H54 (cell line): ENCODE data around the gene RPS6KA5.
"Not testable (repeated sequence)": the region's sequence is repeated elsewhere in the genome, so short reads cannot be mapped to it uniquely, and the experiment has no call there.

Experiments used
- DNase-seq: peaks from one replicate; pipeline ENCODE4 v3.0.0; 2011; ENCODE audit warnings: low spot score, mixed read lengths; ENCODE audit not compliant: insufficient read length
- FAIRE-seq: peaks from 3 replicates; lab custom pipeline; 2011; peaks lifted over from hg19 to GRCh38; lab: Jason Lieb, UNC
- POLR2A ChIP-seq: IDR thresholded peaks from 2 replicates; pipeline ENCODE4 v1.6.1; 2011; ENCODE audit warnings: low read depth, mild to moderate bottlenecking, low read length

Gene RPS6KA5

DNA sequence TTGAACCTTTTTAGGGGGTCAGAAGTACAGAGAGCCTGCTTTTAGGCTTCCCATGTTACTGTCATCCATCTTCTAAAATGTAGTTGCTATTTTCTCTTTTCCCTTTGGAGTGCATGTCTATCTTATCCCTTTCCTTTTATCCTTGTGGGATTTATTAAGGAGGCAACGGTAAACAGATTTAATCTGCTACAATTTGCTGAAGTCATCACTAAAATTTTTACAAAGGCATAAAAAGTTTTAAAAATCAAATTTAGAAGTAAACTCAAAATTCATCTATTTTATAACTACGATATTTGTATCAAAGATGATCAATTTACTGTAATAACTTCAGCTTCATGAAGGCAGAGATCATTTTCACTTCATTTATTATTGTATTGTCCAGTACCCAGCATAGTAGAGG is 118.7 kb downstream of the RPS6KA5 start:
- DNase-seq (no peak), FAIRE-seq (no peak)
- no peak for TF ChIP-seq POLR2A

GRCh38 chr14:90940318-90940962 is 120.0 kb downstream of the RPS6KA5 start:
- no peak for FAIRE-seq
- no peak for TF ChIP-seq POLR2A
- DNase-seq, result no peak

- not testable (repeated sequence) for DNase-seq, FAIRE-seq
Measured at GRCh38 chr14:90939252-90939795, 121.1 kb downstream of the RPS6KA5 start.

DNA sequence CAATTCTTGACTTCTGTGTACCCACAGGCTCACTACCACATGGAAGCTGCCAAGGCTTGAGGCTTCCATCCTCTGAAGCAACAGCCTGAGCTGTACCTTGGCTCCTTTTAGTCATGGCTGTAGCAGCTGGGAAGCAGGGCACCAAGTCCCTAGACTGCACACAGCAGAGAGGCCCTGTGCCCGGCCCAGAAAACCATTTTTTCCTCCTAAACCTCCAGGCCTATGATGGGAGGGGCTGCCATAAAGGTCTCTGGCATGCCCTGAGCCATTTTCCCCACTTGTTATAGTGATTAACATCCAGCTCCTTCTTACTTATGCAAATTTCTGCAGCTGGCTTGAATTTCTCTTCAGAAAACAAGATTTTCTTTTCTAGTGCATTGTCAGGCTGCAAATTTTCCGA is 121.8 kb downstream of the RPS6KA5 start:
- TF ChIP-seq POLR2A, result no peak
- FAIRE-seq (no peak), DNase-seq (no peak)

- DNase-seq, result no peak
- TF ChIP-seq POLR2A, result no peak
- no peak for FAIRE-seq
Measured at GRCh38 chr14:90936757-90937440, 123.5 kb downstream of the RPS6KA5 start.

GRCh38 chr14:90924621-90925340 is 135.7 kb downstream of the RPS6KA5 start:
- TF ChIP-seq POLR2A, result no peak
- DNase-seq, result no peak
- FAIRE-seq, result no peak

- FAIRE-seq, result no peak
- no peak for DNase-seq
- no peak for TF ChIP-seq POLR2A
Measured at GRCh38 chr14:90922141-90922540, 138.3 kb downstream of the RPS6KA5 start.

DNA sequence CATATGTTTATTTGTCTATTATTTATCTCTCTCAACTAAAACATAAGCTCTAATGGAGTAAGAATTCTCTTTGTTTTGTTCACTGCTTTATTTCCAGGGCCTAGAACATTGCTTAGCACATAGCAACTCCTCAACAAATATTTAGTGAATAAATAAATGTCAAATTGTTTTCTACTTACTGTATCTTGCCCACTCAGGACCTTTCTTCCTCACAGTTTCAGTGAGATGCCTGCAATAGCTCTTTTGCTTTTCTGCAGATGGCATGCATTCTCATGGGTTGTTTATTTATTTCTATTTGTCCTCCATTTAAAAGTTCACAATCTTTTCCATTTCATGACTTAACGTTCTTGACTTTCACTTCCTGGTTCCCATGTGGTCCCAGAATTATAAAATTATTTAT is 149.3 kb downstream of the RPS6KA5 start:
- DNase-seq (no peak), FAIRE-seq (no peak)
- TF ChIP-seq POLR2A, result no peak

GRCh38 chr14:90907178-90907577 is 153.3 kb downstream of the RPS6KA5 start:
- FAIRE-seq (peak; percentile 11), DNase-seq (no peak)
- TF ChIP-seq POLR2A, result no peak

DNA sequence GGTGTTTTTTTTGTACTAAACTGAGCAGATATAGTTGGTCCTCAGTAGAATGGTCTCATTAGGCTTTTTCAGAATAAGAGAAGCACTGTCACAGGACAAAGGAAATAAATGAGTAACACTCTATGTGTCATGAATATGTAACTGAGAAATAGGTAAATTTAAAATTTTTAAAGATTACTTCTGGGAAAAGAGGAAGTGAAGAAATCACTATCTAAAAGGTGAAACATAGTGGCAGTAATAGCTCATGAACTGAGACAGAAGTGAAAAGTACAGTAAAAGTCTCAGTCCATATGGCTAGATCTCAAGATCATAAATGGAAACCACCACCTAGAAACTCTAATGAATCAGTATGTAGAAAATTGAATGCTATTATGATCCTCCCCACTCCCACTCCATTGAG is 154.9 kb downstream of the RPS6KA5 start:
- DNase-seq (no peak), FAIRE-seq (peak; percentile 83)
- no peak for TF ChIP-seq POLR2A

DNA sequence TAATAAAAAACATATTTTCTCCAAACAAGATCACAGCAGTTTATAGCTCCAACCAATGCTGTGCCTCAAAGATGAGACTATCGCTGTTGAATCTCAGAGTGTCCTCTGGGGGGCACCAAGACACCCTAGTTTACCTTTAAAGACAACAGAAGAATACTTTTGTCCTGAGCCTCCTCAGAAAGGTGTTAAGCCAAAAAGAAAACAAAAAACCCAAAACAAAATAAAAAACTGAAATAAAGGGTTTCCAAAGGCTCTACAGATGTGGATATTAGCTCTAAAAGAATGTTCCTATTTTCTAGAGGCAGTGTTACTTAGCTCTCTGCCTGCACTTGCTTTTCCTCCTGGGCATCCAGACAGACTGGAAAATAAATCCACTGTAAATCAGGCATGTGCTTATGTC is 157.3 kb downstream of the RPS6KA5 start:
- TF ChIP-seq POLR2A, result no peak
- FAIRE-seq (peak; percentile 99), DNase-seq (peak; percentile 40)

GRCh38 chr14:90900476-90901083 is 159.9 kb downstream of the RPS6KA5 start:
- DNase-seq (no peak), FAIRE-seq (peak; percentile 74)
- no peak for TF ChIP-seq POLR2A

GRCh38 chr14:90897022-90897421 is 163.4 kb downstream of the RPS6KA5 start:
- TF ChIP-seq POLR2A, result no peak
- DNase-seq (no peak), FAIRE-seq (no peak)

DNA sequence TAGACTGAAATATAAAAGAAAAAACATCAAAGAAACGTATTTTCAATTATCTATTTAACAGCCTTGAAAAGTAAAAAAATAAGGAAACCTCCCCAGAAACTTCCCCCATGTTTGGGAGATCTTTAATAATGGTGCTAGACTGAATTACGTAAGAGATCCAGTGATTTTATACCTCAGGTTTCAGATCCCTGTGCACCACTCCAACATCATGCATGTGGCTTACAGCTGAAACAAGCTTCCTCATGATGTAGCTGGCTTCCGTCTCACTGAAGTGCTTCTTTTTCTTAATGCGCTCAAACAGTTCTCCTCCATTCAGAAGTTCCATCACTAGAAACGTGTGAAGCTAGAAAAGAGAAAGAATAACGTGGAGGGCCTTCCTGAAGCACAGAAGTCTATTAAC is 166.2 kb downstream of the RPS6KA5 start:
- DNase-seq (no peak), FAIRE-seq (no peak)
- no peak for TF ChIP-seq POLR2A
